Rectal smooth muscle tissue (tissue), 1 donor: ENCODE results near the gene ATG12.
"Not testable (repeated sequence)": the region's sequence is repeated elsewhere in the genome, so short reads cannot be mapped to it uniquely, and the experiment has no call there.

Source experiments
- H3K27ac ChIP-seq: one replicate; pipeline ENCODE4 v1.7.0; 2013; ENCODE audit warnings: low read depth, low read length, inconsistent platforms
- H3K27me3 ChIP-seq: one replicate; pipeline ENCODE4 v1.7.0; 2013; ENCODE audit warnings: low read length; ENCODE audit not compliant: control insufficient read depth, insufficient read depth
- H3K36me3 ChIP-seq: one replicate; pipeline ENCODE4 v1.7.0; 2013; ENCODE audit warnings: low read length; ENCODE audit not compliant: control insufficient read depth, insufficient read depth
- H3K4me1 ChIP-seq: one replicate; pipeline ENCODE4 v1.7.0; 2013; ENCODE audit warnings: low read length; ENCODE audit not compliant: control insufficient read depth, insufficient read depth
- H3K4me3 ChIP-seq: one replicate; pipeline ENCODE4 v1.7.0; 2013; ENCODE audit warnings: low read length
- H3K9ac ChIP-seq: one replicate; pipeline ENCODE4 v1.7.0; 2013; ENCODE audit warnings: low read length

Gene ATG12

DNA sequence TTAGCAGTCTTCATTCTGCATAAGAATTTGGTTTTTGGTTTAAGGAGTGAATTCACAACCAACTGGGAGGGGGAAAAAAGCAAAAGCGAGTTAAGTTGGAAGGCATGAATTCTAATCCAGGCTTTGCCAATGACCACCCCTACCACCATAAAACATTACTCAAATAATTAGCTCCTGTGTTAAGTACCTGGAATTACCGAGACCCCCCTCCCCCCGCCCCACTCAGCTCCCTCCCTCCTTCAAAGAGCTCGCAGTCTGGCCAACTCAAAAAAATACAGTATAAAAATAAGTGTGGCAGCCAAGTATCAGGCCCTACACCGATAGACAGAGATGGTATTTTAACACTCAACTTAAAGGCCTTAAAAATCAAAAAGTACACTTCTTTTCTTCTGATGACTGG lies 492 bp downstream of the ATG12 start:
- H3K27ac ChIP-seq: peak overlapping the region; percentile 81
- peak overlapping the region; percentile 19 for H3K9ac ChIP-seq
- H3K4me3 ChIP-seq: peak overlapping the region; percentile 68
- H3K27me3 ChIP-seq: no peaks in the 10 kb centered on the region
- H3K36me3 ChIP-seq: peaks cover 9% of the 10 kb centered on the region
- peaks cover 14% of the 10 kb centered on the region for H3K4me1 ChIP-seq

DNA sequence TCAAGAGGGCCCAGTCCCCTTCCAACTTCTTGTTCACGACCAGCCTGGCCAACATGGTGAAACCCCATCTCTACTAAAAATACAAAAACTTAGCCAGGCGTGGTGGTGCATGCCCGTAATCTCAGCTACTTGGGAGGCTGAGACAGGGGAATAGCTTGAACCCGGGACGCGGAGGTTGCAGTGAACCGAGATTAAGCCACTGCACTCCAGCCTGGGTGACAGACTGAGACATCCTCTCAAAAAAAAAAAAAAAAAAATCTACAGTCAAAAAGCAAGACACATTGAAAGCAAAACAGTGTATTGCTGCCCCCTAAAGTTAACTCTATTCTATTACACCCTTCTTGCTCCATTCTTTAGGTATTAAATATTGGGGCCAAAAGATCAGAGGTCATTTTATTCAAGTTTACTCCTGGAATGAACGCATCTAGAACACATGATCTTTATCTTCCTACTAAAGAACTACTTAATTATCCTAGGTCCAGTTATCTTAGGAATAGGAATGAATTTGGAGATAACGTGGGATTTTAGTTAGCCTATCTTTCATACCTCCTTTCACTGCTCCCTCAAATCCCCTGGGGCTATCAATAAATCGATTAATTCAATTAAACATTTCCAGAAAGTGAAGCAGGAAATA lies 2.4 kb downstream of the ATG12 start:
- Histone ChIP-seq H3K9ac (no peak overlapping the region), H3K4me1 (peaks cover 14% of the 10 kb centered on the region), H3K4me3 (no peak overlapping the region), H3K36me3 (peaks cover 15% of the 10 kb centered on the region), H3K27ac (no peak overlapping the region), H3K27me3 (no peaks in the 10 kb centered on the region)

DNA sequence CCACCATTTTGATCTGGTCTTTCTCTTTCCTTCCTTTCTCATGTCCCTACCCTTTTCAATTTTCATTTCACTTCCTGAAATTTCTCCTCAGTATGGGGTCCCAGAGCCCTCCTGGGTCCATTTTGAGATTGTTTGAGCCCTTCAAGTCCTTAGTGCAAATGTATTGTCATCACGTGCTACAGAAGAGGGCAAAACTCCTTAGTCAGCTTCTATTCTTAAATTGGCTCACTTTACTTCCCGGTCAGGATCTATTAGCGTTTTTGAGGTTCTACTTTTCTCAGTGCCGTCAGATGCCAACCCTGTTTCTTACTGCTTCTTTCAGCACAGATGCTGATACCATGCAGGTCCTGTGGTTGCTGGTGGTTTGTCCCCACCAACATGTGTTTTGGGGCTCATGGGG lies 5.9 kb downstream of the ATG12 start:
- Histone ChIP-seq H3K27ac (no peak overlapping the region), H3K4me3 (no peak overlapping the region), H3K4me1 (peaks cover 7% of the 10 kb centered on the region), H3K9ac (no peak overlapping the region), H3K36me3 (peaks cover 17% of the 10 kb centered on the region), H3K27me3 (no peaks in the 10 kb centered on the region)

DNA sequence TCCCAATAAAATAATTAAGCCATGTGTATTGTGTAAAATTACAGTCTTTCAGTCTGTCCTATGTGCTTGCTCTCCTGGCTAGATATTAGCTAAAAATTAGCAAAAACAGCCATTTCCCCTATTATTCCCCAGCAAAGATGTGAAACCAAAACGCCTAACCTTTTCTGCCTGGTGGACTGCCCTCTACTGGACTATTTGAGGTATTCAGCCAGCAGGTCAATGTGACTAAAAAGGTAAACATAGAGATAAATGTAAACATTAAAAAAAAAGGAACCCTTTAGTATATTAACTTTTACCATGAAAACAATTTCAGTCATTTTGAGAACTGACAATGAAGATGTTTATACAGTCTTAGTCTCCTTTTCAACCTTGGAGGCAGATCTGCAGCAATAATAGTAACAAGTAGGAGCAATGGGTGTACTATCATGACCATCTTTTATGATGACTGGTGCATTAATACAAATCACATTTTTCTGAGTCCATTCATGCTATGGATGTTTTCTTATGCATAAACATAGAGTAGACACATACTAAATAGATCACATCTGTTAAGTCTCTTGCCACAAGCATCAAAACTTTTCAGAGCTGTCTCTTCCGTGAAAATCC lies 10.1 kb downstream of the ATG12 start:
- H3K4me1 ChIP-seq: no peaks in the 10 kb centered on the region
- H3K9ac ChIP-seq: no peak overlapping the region
- H3K36me3 ChIP-seq: peaks cover 10% of the 10 kb centered on the region
- H3K4me3 ChIP-seq: no peak overlapping the region
- H3K27me3 ChIP-seq: no peaks in the 10 kb centered on the region
- H3K27ac ChIP-seq: no peak overlapping the region

DNA sequence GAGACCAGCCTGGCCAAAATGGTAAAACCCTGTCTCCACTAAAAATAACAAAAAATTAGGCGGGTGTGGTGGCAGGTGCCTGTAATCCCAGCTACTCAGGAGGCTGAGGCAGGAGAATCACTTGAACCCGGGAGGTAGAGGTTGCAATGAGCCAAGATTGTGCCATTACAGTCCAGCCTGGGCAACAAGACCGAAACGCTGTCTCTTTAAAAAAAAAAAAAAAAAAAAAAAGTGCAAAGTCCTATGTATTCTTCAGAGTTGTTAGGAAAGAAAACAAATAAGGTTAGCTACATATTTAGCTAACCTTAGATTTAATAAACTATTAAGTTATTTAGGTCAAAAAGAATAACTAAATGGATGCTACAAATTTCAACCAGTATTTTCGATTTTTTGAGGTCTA lies 11.5 kb downstream of the ATG12 start:
- Histone ChIP-seq H3K36me3 (peaks cover 3% of the 10 kb centered on the region), H3K4me1 (no peaks in the 10 kb centered on the region), H3K9ac (no peak overlapping the region), H3K4me3 (no peak overlapping the region), H3K27me3 (no peaks in the 10 kb centered on the region), H3K27ac (no peak overlapping the region)

DNA sequence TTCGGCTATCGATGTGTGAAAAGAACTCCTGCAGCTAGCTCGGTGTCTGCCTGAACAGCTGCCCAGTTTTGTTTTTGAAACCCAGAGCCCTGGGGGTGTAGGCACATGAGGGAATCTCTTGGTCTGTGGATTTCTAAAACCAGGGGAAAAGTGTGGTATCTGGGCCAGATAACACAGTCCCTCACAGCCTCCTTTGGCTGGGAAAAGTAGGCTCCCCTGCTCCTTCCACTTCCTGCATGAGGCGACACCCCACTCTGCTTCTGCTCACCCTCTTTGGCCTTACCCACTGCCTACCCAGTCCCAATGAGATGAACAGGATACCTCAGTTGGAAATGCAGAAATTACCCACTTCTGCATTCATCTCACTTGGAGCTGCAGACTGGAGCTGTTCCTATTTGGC lies 15.4 kb downstream of the ATG12 start:
- Histone ChIP-seq H3K27ac (no peak overlapping the region), H3K9ac (no peak overlapping the region), H3K36me3 (no peaks in the 10 kb centered on the region), H3K27me3 (no peaks in the 10 kb centered on the region), H3K4me1 (no peaks in the 10 kb centered on the region), H3K4me3 (no peak overlapping the region)

DNA sequence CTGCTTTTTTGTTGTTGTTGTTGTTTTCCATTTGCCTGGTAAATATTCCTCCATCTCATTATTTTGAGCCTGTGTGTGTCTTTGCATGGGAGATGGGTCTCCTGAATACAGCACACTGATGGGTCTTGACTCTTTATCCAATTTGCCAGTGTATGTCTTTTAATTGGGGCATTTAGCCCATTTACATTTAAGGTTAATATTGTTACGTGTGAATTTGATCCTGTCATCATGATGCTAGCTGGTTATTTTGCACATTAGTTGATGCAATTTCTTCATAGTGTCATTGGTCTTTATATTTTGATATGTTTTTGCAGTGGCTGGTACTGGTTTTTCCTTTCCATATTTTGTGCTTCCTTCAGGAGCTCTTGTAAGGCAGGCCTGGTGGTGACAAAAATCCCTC lies 16.4 kb downstream of the ATG12 start:
- not testable (repeated sequence) for H3K4me1 ChIP-seq, H3K36me3 ChIP-seq, H3K27ac ChIP-seq, H3K9ac ChIP-seq, H3K27me3 ChIP-seq, H3K4me3 ChIP-seq

DNA sequence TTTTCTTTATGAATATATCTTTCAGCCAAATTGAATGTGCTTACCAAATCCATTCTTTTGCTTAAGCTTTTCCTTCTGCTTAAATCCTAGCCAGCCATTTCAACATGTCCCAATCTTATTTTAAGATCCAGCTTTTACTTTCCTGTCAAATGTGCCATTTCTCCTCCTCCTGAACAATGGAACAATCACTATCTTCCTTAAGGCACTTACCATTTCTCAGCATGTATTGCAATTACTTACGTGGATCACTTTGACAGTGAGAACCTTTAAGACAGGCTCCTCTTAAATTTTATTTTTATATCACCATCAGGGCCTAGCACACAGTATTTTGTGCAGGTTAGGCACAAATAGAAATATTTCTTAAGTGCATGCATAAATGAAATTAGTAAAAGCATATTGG lies 20.5 kb downstream of the ATG12 start:
- peaks cover 4% of the 10 kb centered on the region for H3K27me3 ChIP-seq
- H3K36me3 ChIP-seq: no peaks in the 10 kb centered on the region
- no peak overlapping the region for H3K27ac ChIP-seq
- no peaks in the 10 kb centered on the region for H3K4me1 ChIP-seq
- no peak overlapping the region for H3K4me3 ChIP-seq
- no peak overlapping the region for H3K9ac ChIP-seq

DNA sequence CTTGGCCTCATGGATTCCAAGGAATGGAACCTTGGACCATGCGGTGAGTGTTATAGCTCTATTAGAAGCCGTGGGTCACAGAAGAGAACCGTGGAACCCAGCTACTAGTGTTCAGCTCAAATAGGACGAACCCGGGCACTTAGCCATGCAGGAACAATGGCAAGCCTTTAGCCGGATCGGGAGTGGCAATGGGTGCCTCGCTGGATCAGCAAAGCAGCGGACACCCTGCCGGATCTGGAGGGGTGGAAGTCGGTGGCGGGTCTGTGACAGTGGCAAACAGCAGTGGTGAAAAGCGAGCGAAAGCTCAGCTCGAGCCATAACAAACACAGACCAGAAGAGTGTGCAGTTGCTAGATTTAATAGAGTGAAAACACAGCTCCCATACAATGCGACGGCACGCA lies 22.5 kb downstream of the ATG12 start:
- Histone ChIP-seq H3K36me3 (no peaks in the 10 kb centered on the region), H3K9ac (no peak overlapping the region), H3K4me1 (no peaks in the 10 kb centered on the region), H3K27me3 (peaks cover 4% of the 10 kb centered on the region), H3K4me3 (no peak overlapping the region), H3K27ac (no peak overlapping the region)

DNA sequence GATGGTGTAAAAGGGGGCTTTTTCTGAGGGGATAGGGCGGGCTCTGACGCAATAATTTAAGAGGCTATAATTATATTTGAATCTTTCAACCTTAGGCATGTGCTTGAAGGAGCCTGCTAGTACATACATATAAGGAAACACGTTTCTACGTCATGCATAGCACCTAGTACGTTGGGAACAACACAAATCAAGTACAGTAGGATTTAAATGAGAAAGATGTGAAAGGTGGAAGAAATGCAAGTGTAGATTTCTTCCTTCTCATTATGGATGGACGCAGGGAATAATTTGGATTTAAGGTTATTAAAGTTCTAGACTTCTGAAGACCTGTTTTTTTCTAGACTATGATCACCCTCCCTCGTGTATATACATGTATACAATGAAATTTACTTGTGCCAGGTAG lies 24.0 kb downstream of the ATG12 start:
- Histone ChIP-seq H3K27ac (no peak overlapping the region), H3K27me3 (peaks cover 4% of the 10 kb centered on the region), H3K36me3 (no peaks in the 10 kb centered on the region), H3K4me1 (no peaks in the 10 kb centered on the region), H3K4me3 (no peak overlapping the region), H3K9ac (no peak overlapping the region)

DNA sequence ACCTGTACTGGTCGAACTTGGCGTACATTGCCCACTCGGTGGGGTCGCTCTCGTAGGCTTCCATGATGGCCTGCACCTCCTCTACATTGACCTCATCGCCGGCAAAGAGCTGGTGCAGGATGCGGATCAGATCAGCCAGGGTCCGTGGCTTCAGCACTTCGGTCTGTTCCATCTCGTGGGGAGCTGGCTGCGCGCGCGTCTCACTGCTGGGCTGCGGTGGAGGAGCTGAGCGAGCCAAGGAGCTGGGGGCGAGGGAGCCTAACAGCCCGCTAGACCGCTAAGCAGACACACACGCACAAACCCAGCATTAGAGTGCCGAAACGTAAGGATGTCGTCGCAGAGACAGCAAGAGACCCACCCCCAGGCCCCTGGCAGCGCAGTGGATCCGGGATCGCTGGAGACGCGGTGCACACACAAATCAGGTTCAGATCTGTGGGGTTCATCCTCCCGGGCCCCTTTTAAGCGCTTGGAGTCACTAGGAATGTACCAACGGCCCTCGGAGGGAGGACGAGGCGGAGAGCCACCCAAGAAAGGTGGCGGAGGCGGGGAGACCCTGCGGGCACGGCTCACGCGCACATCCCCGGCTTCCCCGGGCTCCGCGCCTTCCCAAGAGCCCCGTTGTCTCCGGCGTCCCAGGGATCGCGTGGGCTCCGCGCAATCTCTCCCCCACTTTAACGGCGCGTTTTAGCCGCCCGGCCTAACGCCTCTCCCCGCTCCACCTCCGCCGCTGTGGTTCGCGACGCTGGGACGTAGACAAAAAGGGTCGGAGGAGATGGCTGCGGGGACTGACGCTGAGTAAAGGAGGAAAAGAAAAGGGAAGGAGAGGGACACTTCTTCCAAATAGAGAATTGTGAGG lies 24.9 kb downstream of the ATG12 start, which contains the start of gene CDO1:
TSS of gene CDO1 (minus strand) at position 434 of the 856 bp plus-strand sequence. CDS start at position 172, 262 bp downstream.
- Histone ChIP-seq H3K9ac (peak within 1 kb of the TSS; percentile 3), H3K4me3 (peak within 1 kb of the TSS; percentile 81), H3K36me3 (no peaks in the 10 kb centered on the region), H3K4me1 (no peaks in the 10 kb centered on the region), H3K27me3 (peaks cover 4% of the 10 kb centered on the region), H3K27ac (peak within 1 kb of the TSS; percentile 81)

DNA sequence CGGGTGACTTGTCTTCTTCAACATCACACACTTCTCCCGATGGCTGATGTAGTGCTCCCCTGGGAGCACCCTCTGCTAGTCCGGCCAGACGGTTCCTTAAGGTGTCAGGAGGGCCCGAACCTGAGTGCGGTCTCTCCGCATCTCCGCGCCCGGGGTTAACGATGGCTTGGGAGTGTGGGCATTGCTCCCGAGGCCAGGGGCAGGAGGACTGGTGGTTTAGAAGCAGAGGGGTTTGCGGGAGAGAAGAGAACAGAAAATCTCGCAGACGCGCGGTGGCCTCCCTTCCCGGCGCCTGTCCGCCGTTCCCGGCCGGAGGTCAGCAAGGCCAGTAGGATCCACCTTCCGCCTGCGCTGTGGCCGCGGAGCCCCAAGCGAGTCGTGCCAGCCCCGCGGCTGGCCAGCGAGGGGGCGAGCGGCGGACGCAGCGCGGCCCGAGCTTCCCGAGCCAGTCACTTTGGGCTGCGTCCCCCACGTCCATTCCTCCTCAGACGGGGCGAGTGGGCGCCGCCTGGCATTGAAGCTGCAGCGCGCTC lies 25.6 kb downstream of the ATG12 start:
- Histone ChIP-seq H3K4me3 (peak overlapping the region; percentile 81), H3K27me3 (peaks cover 4% of the 10 kb centered on the region), H3K4me1 (no peaks in the 10 kb centered on the region), H3K27ac (peak overlapping the region; percentile 81), H3K36me3 (no peaks in the 10 kb centered on the region), H3K9ac (no peak overlapping the region)
